ENCODE measurements around the gene ENO1.
"Not testable (repeated sequence)": the region's sequence is repeated elsewhere in the genome, so short reads cannot be mapped to it uniquely, and the experiment has no call there.

Gene ENO1

DNA sequence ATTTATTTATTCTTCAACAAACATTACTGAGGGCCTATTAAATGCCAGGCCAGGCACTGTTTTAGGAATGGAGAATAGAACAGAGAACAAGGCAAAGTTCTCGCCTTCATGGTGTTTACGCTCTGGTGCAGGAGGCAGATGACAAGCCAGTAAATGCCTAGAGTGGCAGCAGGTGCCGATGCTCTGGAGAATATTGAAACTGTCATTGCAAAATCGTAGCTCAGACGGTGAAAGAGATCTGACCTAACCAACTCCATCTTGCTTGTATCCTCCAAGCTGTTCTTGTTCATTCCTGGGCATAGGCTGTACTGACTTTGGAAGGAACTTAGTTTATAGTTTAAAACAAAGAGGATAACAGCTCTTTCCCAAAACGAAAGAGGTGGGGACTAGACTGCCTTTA, 13.5 kb upstream of the ENO1 start:
- no peak for DNase-seq

GRCh38 chr1:8891401-8891800, 12.9 kb upstream of the ENO1 start:
- no peak for DNase-seq

GRCh38 chr1:8889925-8890785, 11.7 kb upstream of the ENO1 start:
- DNase-seq, result peak; percentile 68

- no peak for DNase-seq
Measured at GRCh38 chr1:8889103-8889846, 10.8 kb upstream of the ENO1 start.

GRCh38 chr1:8886589-8886988, 8.1 kb upstream of the ENO1 start:
- DNase-seq, result no peak

DNA sequence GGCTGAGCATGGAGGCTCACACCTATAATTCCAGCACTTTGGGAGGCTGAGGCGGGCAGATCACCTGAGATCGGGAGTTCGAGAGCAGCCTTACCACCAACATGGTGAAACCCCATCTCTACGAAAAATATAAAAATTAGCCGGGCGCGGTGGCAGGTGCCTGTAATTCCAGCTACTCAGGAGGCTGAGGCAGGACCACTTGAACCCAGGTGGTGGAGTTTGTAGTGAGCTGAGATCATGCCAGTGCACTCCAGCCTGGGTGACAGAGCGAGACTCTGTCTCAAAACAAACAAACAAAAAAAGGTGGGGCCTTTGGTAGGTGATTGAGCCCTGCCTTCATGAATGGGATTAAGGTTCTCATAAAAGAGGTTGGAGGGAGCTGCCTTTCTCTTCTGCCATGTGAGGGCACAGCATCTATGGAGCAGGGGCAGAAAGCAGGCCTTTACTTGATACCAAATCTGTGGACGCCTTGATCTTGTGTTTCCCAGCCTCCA, 7.6 kb upstream of the ENO1 start:
- not testable (repeated sequence) for DNase-seq

- not testable (repeated sequence) for DNase-seq
Measured at GRCh38 chr1:8884105-8884504, 5.6 kb upstream of the ENO1 start.

GRCh38 chr1:8883491-8883890, 5.0 kb upstream of the ENO1 start:
- no peak for DNase-seq

- no peak for DNase-seq
Measured at GRCh38 chr1:8879922-8880676, 1.6 kb upstream of the ENO1 start.

- no peak for DNase-seq
Measured at GRCh38 chr1:8879464-8879921, 1.0 kb upstream of the ENO1 start.

- peak; percentile 97 for DNase-seq
Measured at GRCh38 chr1:8878698-8879463, 395 bp upstream of the ENO1 start.

DNA sequence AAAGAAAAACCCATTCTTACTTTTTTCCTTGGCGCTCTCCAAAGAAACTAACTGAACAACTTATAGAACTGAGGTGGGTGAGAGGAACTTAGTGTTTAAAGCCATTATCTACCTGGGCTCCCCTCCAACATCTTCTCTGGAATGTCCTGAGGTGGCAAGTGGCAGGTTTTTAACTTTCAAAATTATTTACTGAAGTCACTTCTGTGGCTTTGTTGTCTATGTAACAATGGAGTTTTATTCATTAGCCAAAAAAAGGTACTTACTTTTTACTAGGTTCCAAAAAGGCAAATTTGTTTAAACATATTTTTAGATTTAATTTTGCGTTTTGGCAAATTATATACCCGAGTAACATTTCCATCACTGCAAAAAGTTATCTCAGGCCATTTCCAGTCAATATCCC, 2.4 kb downstream of the ENO1 start:
- DNase-seq, result no peak

GRCh38 chr1:8875216-8875861, 3.1 kb downstream of the ENO1 start:
- DNase-seq, result no peak

DNA sequence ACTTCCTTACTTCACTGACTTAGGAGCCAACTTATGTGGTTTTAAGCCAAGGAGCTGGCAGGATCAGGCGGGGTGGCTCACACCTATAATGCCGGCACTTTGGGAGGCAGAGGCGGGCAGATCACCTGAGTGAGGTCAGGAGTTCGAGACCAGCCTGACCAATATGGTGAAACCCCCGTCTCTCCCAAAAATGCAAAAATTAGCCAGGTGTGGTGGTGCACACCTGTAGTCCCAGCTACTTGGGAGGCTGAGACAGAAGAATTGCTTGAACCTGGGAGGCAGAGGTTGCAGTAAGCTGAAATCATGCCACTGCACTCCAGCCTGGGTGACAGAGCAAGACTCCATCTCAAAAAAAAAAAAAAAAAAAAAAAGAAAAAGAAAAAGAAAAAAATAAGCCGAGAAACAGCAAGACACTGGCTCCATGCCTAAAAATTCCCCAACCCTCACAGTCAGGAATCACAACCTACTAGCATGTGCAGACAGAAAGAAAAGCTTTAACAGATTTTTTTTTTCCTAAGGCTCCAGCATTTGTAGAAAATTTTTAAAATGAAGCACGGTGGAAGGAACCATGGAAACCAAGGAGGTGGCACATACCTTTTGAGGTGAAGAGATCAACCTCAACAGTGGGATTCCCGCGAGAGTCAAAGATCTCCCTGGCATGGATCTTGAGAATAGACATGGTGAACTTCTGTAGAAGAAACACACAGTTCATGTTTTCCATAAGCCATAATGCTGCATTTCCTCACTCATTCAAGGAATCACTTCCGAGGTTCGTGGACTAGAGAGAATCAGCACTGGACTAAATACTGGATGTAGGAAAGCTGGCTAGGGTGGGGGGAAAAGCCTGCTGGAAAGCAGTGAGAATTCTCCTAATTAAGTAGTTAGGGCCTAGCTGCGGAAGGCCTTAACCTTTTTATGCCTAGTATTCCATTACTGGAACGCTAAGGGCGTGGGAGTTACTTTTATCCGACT, 4.0 kb downstream of the ENO1 start:
- DNase-seq, result no peak

DNA sequence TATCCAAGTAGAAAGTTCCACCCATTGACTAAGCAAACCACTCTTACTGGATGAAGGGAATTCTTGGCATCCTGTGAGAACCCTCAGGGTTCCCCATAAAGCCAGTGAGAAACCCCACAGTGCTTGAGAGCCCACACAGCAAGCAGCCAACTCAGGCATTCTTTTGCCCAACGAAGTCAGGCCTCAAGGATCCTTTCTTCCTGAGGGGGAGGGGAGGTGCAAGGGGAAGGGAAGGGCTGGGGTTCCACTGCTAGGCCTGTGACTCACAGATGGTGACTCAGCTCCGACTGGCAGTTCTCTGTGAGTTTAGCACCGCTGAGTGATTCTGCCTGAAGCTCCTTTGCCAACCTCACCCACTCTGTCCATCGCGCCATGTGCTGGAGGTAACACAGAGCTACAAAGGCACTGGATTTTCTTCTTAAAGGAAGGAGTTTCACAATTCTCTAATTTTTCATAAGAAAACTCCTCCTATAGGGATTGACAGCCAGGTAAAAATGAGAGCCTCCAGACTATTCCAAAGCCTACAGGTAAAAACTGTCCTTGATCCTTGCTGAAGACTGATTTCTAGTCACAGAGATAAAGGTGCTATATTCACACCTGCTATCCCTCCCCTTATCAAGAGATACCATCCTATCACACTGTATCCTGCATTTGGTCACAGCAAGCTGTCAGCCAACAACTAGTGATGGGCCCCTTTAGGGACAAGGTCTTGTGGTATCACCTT, 4.8 kb downstream of the ENO1 start:
- no peak for DNase-seq

DNA sequence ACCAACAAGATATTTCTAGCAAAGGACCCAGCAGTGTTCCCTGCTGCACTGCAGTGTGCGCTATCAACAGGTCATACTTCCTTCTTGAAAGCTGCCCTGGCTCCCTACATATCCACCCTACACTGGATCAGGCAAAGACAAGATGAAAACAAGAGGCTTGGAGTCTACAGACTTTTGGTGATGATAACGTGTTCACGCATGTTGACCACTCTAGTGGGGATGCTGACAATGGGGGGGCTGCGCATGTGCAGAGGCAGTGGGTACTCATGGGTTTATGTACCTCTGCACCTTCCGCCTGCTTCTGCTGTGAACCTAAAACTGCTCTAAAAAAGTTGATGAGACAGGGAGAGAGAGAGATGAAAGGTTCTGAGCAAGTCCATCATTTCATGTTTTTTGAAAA, 5.5 kb downstream of the ENO1 start:
- DNase-seq, result no peak

GRCh38 chr1:8871965-8872399, 6.5 kb downstream of the ENO1 start:
- no peak for DNase-seq

- no peak for DNase-seq
Measured at GRCh38 chr1:8871539-8871935, 6.9 kb downstream of the ENO1 start.

- DNase-seq, result no peak
Measured at GRCh38 chr1:8870616-8871538, 7.6 kb downstream of the ENO1 start.

Data from NCI-H1092 treated with DMSO at 0.1 percent for 48 hours (cell line).